ENCODE data around the gene GUK1.

GUK1 gene

DNA sequence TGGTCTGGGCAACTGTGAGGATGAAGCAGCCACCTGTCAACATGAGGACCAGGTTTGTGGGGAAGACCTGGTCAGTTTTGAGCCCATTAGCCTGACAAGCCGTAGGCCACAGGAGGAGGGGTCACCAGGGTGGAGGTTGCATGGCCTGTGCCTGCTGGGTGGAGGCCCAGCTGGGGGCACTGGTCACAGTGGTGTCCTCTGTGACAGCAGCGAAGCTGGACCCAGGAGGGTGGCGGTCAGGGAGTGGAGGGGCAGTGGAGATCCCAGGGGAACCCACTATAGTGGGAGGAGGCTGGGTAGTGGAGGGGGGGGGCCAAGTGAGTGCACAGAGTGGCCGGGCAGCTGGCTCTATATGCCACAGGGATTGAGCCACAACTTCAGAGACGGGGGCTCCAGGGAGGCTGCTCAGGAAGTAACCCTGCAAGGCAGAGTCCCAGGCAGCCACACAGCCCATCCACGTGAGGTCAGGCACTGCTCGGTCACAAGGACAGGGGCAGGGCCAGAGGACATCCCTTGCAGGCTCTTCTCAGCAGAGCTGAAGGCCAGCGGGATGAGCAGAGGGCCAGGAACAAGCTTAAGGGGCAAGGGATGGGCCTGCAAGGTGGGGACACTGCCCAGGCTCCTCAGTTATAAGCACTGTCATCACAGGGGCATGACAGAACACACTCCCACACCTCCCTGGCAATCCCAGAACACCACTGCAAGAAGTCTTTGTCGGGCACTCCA lies 34.6 kb upstream of the GUK1 start:
- no peak for DNase-seq (ENCODE audit: low read depth in 2 of 2)
- TF ChIP-seq, protein P1, sequence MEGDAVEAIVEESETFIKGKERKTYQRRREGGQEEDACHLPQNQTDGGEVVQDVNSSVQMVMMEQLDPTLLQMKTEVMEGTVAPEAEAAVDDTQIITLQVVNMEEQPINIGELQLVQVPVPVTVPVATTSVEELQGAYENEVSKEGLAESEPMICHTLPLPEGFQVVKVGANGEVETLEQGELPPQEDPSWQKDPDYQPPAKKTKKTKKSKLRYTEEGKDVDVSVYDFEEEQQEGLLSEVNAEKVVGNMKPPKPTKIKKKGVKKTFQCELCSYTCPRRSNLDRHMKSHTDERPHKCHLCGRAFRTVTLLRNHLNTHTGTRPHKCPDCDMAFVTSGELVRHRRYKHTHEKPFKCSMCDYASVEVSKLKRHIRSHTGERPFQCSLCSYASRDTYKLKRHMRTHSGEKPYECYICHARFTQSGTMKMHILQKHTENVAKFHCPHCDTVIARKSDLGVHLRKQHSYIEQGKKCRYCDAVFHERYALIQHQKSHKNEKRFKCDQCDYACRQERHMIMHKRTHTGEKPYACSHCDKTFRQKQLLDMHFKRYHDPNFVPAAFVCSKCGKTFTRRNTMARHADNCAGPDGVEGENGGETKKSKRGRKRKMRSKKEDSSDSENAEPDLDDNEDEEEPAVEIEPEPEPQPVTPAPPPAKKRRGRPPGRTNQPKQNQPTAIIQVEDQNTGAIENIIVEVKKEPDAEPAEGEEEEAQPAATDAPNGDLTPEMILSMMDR (IDR thresholded peaks at IDR 0.05; ENCODE audit: low read depth, low read length), result no peak
- no peak overlapping the region for H3K4me3 ChIP-seq (replicated peaks in 1 of 2; ENCODE audit: low read depth in 2 of 2, low read length in 2 of 2)

DNA sequence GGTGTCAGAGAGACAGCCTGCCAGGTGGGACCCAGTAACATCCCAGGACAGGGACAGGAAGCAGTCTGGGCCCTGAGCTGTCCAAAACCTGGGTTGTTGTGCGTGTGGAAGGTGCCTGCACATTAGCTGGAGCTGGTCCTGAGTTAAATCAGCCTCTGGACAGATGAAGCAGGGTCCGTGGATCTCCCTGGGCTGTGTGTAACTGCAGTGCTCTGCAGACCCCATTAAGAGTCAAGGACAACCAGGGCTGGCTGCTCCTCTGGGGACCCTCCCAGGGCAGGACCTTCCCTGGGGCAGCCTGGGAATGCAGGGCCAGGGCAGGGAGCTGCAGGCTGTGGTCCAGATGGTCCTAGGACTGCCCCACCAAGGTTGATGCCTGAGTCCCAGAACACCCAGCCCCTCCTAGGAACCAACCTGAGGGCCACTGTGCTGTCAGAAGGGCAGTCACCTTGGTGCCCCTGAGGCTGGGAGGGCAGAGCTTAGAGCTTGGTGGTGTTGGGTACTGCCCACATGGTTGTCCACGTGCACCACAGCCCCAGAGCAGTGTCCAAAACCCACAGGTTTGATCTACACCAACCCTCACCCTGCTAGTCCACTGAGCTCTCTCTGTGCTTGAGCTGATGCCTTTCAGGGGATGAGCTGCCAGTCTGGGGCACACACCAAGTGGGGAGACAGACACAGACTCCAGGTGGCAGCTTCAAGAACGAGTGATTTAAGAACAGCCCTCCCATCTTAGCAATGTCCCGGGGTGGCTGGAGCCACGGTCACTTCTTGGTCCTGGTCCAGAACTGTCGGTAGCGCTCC lies 33.9 kb upstream of the GUK1 start:
- TF ChIP-seq, protein P1 (IDR thresholded peaks at IDR 0.05; ENCODE audit: low read depth, low read length), result no peak

DNA sequence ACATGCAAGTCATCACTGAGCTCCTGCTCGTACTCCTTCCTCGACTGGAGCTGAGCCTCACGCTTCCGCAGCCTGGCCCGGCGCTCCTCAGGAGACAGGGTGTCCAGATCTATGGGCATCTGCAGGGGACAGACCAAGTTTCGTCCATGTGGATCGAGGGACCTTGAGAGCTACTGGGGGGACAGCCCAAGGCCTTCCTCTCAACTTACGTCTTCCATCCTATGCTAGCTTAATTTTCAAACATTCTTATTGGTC lies 33.4 kb upstream of the GUK1 start:
- no peak overlapping the region for H3K4me3 ChIP-seq (replicated peaks in 1 of 2; ENCODE audit: low read depth in 2 of 2, low read length in 2 of 2)
- TF ChIP-seq, protein P1 (IDR thresholded peaks at IDR 0.05; ENCODE audit: low read depth, low read length), result no peak
- no peak for DNase-seq (ENCODE audit: low read depth in 2 of 2)

More for the DNA sequence above, 33.9 kb upstream of the GUK1 start:
- no peak for DNase-seq (ENCODE audit: low read depth in 2 of 2)
- H3K4me3 ChIP-seq (replicated peaks in 1 of 2; ENCODE audit: low read depth in 2 of 2, low read length in 2 of 2), result no peak overlapping the region

DNA sequence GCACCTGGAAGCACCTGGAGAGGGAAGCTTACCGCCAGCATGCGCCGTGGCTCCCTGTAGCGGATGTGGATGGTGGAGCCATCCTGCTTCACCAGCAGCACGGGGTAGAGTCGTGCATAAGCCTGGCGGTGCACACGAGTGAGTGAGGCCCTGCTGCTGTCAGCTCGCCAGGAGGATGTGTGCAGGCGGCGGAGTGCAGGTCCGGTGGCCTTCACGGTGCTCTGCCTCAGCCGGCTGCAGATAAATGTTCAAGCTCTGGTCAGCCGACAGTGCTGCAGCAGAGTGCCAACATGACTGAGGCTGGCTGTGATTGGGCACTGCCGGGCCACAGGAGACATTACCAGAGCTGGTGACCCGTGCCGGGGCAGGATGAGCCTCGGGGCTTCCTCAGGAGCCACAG lies 32.4 kb upstream of the GUK1 start:
- TF ChIP-seq, protein P1 (IDR thresholded peaks at IDR 0.05; ENCODE audit: low read depth, low read length), result no peak
- H3K4me3 ChIP-seq (replicated peaks in 1 of 2; ENCODE audit: low read depth in 2 of 2, low read length in 2 of 2), result no peak overlapping the region
- no peak for DNase-seq (ENCODE audit: low read depth in 2 of 2)

DNA sequence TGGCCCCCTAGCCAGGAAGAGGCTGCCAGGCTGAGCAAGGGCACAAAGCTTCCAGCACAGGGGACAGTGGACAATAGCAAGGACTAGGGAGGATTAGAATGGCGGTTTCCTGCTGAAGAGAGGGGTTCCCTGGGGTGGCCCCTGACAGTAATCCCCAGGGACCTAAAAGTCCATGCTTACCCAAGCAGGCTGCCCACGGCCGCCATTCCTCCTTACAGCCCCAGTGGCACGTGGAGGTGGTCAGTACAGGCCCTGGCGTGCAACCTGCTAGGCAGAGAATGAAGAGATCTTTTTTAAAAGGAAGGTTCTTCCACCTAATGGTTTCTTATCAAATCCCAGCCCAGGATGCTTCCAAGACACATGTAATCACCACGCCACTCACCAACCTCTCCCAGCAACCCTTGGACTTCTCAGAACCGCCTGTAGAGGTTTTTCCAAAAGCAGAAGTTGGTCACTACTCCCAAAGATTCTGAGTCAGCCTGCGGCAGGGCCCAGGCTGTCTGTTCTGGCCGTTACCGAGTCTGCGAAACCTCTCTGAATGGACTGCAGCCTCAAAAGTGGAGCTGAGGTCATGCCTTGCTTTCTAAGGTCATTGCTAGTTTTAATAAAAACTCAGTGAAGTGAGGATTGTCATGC lies 31.9 kb upstream of the GUK1 start:
- peak overlapping the region; percentile 98 to 99 for H3K4me3 ChIP-seq (replicated peaks in 1 of 2; ENCODE audit: low read depth in 2 of 2, low read length in 2 of 2)
- TF ChIP-seq, protein P1 (IDR thresholded peaks at IDR 0.05; ENCODE audit: low read depth, low read length), result no peak
- no peak for DNase-seq (ENCODE audit: low read depth in 2 of 2)

DNA sequence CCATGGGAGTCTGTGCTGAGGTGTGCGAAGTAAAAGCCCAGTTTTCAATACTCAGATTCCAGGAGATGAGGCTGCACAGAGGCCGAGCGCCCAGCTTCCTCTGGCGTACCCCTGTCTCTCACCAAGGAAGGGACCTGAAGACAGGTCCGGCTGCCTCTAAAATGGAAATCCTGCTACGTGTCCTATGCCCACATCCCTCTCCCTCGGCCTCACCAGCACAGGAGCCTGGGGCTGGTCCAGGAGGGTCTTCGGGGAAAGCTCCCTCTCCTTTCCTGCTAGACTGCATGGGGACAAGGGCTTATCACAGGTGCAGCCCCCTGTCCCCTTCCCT lies 31.4 kb upstream of the GUK1 start:
- DNase-seq (ENCODE audit: low read depth in 2 of 2), result no peak
- TF ChIP-seq, protein P1 (IDR thresholded peaks at IDR 0.05; ENCODE audit: low read depth, low read length), result no peak
- peak overlapping the region; percentile 98 to 99 for H3K4me3 ChIP-seq (replicated peaks in 1 of 2; ENCODE audit: low read depth in 2 of 2, low read length in 2 of 2)

Measured in cardiac fibroblast (primary cell).